Stimulated activated CD4-positive, alpha-beta T cell treated with anti-CD3 and anti-CD28 coated beads, TNF-alpha, amount 100 ng/mL, for 1 hour (primary cell): Measurements from ENCODE around the gene HNRNPD.
A peak's percentile ranks its signal among the peaks of the same experiment; 100 is the strongest.
"Not testable (repeated sequence)": the region's sequence is repeated elsewhere in the genome, so short reads cannot be mapped to it uniquely, and the experiment has no call there.

Source experiments
- DNase-seq, 3 donors: peaks; one replicate each; pipeline ENCODE4 v3.0.0-alpha.2; 2020; ENCODE audit warnings: low read depth in 3 of 3, low spot score in 1 of 3

Gene HNRNPD

DNA sequence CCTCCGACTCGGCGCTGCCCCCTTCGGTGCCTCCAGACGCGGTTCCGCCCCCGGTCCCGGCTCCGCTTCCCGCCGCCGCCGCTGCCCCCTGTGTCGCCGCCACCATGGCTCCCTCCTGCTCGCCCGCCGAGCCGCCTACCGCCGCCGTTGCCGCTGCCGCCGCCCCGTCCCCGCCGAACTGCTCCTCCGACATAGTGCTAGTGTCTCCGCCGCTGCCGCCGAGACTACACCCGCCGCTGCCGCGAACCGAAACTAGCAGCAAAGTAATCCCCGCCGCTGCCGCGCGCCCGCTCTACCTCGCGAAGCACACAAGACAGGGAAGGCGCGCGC lies 340 bp downstream of the HNRNPD start:
- DNase-seq: peak in 1 of 3 donors; percentile 13

- DNase-seq: peak in 2 of 3 donors; percentile 30 to 48
Measured at GRCh38 chr4:82372517-82373485, 990 bp downstream of the HNRNPD start.

GRCh38 chr4:82371497-82371896 lies 2.3 kb downstream of the HNRNPD start:
- no peak for DNase-seq

- DNase-seq: no peak
Measured at GRCh38 chr4:82367438-82368097, 6.2 kb downstream of the HNRNPD start.

- DNase-seq: not testable (repeated sequence)
Measured at GRCh38 chr4:82366431-82366830, 7.4 kb downstream of the HNRNPD start.

DNA sequence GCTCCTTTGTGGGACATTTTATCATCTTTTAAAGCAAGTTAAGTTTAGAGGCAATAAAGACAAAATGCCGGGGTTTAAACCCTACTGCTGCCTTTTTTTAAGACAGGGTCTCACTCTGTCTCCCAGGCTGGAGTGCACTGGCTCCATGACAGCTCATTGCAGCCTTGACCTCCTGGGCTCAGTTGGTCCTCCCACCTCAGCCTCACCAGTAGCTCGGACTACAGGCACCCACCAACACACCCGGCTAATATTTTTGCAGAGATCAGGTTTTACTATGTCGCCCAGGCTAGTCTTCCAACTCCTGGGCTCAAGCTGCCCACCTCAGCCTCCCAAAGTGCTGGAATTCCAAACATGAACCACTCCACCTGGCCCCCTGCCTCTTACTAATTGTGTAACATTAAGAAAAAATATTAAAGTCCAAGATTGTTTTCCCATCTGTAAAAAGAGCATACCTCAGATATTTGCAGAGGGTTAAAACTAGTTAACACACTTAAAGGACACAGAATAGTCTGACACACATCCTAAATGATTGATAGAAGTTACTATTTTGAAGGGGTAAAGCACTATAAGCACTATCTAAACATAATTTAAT lies 9.8 kb downstream of the HNRNPD start:
- DNase-seq: no peak

GRCh38 chr4:82362565-82362964 lies 11.2 kb downstream of the HNRNPD start:
- DNase-seq: no peak

DNA sequence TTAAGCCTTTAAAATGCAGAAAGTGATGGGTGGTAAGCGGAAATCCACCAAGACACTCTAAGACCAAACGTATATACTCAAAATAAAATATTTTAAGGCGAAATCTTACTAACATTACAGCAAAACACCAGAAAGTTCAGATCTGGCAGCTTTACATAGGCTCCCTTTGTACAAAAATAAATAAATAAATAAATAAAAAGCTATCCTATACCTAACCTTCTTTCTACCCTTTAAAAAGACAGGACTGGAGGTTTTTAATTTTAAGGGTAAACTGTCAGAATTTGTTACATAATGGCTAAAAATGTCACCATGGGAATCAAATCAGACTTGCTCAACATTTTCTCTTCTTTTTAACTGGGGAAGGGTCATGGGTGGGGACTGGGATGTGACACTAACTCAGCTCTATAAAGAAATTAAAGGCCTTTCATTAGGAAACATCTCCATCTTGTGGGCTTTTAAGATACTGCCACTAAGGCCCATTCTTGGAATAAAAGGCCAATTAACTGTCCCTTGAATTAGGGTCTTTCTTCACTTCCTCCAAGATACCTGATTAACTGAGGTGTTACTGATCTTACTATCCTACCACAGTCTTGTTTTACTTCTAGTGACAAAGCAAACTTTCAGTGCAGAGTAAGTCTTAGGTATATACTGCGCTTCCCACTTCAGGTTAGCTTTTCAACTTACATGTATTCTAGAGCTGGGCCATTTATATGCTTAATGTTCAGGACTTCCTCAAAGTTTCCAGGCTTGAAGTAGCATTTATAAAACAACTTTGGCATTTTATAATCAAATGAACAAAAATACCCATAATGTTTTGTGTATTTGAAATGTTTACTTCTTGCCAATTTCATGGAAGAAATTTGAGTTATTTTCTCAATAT lies 13.3 kb downstream of the HNRNPD start:
- no peak for DNase-seq

DNA sequence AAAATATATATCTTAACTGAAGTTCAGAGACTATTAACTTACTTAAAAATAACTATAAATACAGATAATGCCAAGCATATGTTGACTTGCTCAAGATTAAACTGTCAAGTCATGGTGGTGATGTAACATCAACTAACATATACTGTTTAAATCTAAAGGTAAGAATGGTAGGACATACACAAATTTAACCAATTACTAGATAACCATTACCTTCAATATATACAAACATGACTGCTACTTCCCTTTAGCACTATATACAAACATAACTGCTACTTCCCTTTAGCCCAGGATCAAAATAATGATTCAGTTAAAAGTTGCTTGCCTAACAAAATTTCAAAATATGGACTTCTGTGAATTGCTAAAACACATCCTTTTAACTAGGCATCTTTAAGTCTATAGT lies 14.9 kb downstream of the HNRNPD start:
- DNase-seq: no peak

DNA sequence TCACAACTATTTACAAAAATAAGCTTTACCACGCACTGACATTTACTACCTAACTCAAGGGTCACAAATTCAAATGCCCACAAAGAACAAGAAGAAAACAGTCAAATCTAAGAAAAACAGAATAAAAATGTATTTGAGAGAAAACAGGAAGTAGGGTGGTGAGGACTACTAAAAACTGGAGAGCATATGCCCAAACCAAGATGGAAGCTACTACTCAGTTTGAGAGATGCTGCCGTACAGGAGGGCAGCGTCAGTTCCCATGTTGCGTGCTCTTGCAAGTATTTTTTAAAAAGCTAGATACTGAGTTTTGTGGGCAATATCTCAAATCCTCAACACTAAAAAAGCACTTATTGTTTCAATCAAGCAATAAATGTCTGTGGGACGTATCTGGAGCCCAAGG lies 16.2 kb downstream of the HNRNPD start:
- no peak for DNase-seq

- no peak for DNase-seq
Measured at GRCh38 chr4:82354788-82355187, 19.0 kb downstream of the HNRNPD start.

DNA sequence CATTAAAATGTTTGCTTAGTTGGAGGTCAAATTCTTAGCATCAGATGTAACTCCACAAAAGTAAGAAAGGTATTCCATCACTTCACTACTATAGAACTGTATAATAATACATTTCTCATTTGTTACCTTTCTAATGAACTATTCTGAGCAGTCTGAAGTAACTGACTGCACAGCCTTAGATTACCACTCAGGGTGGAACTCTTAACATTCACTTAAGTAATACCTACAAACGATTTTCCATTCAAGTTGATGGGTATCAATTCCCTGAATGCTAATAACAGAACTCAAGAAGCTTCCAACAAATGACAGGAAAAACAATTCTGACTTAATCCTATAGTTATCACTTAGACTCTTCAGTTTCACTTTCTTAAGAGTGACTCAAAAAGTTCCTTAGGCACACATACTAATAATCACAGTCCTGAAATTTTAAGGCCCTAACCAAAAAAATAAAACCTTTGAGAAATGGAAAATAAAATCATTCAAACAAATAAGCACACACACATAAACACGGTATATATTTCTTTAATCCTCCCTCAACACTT lies 20.9 kb downstream of the HNRNPD start:
- DNase-seq: no peak

- no peak for DNase-seq
Measured at GRCh38 chr4:82352118-82352824, 21.5 kb downstream of the HNRNPD start.

DNA sequence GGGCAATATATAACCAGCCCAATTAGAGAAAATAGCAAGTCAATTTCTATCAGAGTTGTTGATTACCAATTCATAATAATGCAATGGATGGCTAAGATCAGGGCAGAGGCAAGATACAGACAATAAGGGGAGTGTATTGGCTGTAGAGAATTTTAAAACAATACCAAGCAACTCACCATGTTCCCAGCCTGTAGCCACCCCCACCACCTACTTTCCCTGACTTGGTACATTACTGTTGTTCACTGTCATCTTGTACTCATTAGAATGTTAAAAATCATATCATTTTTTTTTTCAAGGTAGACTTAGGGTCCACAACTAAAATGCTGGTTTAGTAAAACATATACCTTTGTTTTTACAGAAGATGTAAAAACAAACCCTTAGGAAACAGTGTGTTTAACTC lies 27.7 kb downstream of the HNRNPD start:
- no peak for DNase-seq

GRCh38 chr4:82335043-82335442 lies 38.7 kb downstream of the HNRNPD start:
- DNase-seq: no peak

DNA sequence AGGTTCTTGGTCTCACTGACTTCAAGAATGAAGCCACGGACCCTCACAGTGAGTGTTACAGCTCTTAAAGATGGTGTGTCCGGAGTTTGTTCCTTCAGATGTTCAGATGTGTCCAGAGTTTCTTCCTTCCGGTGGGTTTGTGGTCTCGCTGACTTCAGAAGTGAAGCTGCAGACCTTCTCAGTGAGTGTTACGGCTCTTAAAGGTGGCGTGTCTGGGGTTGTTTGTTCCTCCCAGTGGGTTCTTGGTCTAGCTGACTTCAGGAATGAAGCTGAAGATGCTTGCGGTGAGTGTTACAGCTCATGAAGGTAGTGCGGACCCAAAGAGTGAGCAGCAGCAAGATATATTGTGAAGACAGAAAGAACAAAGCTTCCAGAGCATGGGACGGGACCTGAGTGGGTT lies 40.1 kb downstream of the HNRNPD start:
- not testable (repeated sequence) for DNase-seq

DNA sequence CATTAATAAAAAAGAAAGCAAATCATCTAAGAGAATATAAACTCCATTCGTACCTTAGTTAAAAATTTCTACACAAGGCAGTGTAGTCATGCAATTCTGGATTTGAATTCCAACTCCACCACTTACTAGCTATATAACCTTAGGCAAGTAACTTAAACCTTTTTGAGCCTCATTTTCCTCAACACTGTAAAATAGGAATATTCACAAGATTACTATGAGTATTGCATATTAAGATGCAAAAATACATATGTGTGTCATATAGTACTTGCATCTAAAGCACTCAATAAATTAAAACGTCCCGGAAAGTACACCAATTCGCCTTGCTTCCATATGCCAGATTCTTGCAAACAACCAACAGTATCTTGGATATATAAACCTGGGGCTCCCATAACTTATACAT lies 42.0 kb downstream of the HNRNPD start:
- no peak for DNase-seq

DNA sequence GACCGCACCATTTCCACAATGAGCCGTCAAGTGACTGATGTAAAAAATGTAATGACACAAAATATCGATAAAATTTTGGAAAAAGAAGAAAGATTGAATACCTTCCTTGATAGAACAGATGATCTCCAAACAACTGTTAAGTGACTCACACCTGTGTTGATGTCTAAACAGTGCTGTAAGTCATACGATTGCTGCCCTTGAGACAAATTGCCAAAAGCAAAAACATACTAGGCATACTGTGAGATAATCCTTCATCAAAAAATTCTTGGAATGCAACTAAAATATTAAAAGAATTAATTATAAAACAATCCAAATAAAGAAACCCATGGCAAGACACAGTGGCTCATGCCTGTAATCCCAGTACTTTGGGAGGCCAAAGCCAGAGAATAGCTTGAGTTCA lies 53.4 kb downstream of the HNRNPD start:
- DNase-seq: no peak

DNA sequence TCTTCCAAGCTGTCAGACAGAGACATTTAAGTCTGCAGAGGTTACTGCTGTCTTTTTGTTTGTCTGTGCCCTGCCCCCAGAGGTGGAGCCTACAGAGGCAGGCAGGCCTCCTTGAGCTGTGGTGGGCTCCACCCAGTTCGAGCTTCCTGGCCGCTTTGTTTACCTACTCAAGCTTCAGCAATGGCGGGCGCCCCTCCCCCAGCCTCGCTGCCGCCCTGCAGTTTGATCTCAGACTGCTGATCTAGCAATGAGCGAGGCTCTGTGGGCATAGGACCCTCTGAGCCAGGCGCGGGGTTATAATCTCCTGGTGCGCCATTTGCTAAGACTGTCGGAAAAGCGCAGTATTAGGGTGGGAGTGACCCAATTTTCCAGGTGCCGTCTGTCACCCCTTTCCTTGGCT lies 70.7 kb downstream of the HNRNPD start:
- DNase-seq: not testable (repeated sequence)
